Lower leg skin (tissue), 3 donors: ENCODE measurements around the gene COPS4.

Source experiments
- CTCF ChIP-seq, 3 donors: fragments of 450-650 bp; IDR thresholded peaks; one replicate each; pipeline ENCODE4 v1.5.1; 2016; ENCODE audit warnings: antibody characterized with exemption in 3 of 3, mild to moderate bottlenecking in 3 of 3, moderate library complexity in 2 of 3
- POLR2A ChIP-seq, 2 donors: fragments of 450-650 bp; IDR thresholded peaks; one replicate each; pipeline ENCODE4 v1.6.1; 2016 to 2017; ENCODE audit warnings: antibody characterized with exemption in 2 of 2, mild to moderate bottlenecking in 1 of 2, moderate library complexity in 1 of 2

GRCh38 chr4:83029688-83030087 is 5.3 kb upstream of the COPS4 start:
- TF ChIP-seq CTCF (IDR thresholded peaks at IDR 0.05) (no peak), POLR2A (IDR thresholded peaks at IDR 0.05) (no peak)
